Trophoblast cell (in vitro differentiated cells and primary cell): ENCODE data around the gene EYS.

Experiments used
- DNase-seq, 2 donors: peaks; one replicate each; pipeline ENCODE4 v3.0.0-alpha.2; 2016
- H2AFZ ChIP-seq: 2 replicates; pipeline ENCODE4 v1.6.1; 2013; ENCODE audit warnings: low read length, moderate library complexity, mild to moderate bottlenecking; ENCODE audit not compliant: insufficient read depth, poor library complexity
- H2AK5ac ChIP-seq: 2 replicates; pipeline ENCODE4 v1.6.1; 2013; ENCODE audit warnings: mild to moderate bottlenecking, low read length
- H2BK120ac ChIP-seq: 2 replicates; pipeline ENCODE4 v1.6.1; 2013; ENCODE audit warnings: low read length, mild to moderate bottlenecking, moderate library complexity; ENCODE audit not compliant: insufficient read depth, poor library complexity
- H2BK12ac ChIP-seq: 2 replicates; pipeline ENCODE4 v1.6.1; 2013; ENCODE audit warnings: mild to moderate bottlenecking, low read length, moderate library complexity
- H2BK5ac ChIP-seq: 2 replicates; pipeline ENCODE4 v1.6.1; 2013; ENCODE audit warnings: low read length, low read depth, moderate library complexity, mild to moderate bottlenecking; ENCODE audit not compliant: poor library complexity
- H3K14ac ChIP-seq: 2 replicates; pipeline ENCODE4 v1.6.1; 2013; ENCODE audit warnings: mild to moderate bottlenecking, low read length
- H3K18ac ChIP-seq: 2 replicates; pipeline ENCODE4 v1.6.1; 2013; ENCODE audit warnings: mild to moderate bottlenecking, low read length
- H3K23ac ChIP-seq: 2 replicates; pipeline ENCODE4 v1.6.1; 2013; ENCODE audit warnings: low read length
- H3K27ac ChIP-seq: 2 replicates; pipeline ENCODE4 v1.5.1; 2013; ENCODE audit warnings: low read depth, mild to moderate bottlenecking, inconsistent platforms, low read length, moderate library complexity
- H3K27me3 ChIP-seq: 2 replicates; pipeline ENCODE4 v1.6.1; 2013; ENCODE audit warnings: inconsistent platforms, mild to moderate bottlenecking, low read length, moderate library complexity; ENCODE audit not compliant: insufficient read depth
- H3K36me3 ChIP-seq, 2 experiments: 1 replicate in 1 of 2; 2 replicates in 1 of 2; pipeline ENCODE4 v1.6.1; 2013; ENCODE audit warnings: low read length in 2 of 2, mild to moderate bottlenecking in 2 of 2, moderate library complexity in 1 of 2; ENCODE audit not compliant: insufficient read depth in 2 of 2, control insufficient read depth in 1 of 2
- H3K4ac ChIP-seq: 2 replicates; pipeline ENCODE4 v1.6.1; 2013; ENCODE audit warnings: low read depth, mild to moderate bottlenecking, low read length, moderate library complexity
- H3K4me1 ChIP-seq, 2 experiments: 1 replicate in 1 of 2; 2 replicates in 1 of 2; pipeline ENCODE4 v1.6.1; 2013; ENCODE audit warnings: low read length in 2 of 2, mild to moderate bottlenecking in 2 of 2, moderate library complexity in 1 of 2; ENCODE audit not compliant: insufficient read depth in 2 of 2, control insufficient read depth in 1 of 2
- H3K4me2 ChIP-seq: 2 replicates; pipeline ENCODE4 v1.6.1; 2013; ENCODE audit warnings: inconsistent platforms, mild to moderate bottlenecking, low read length, moderate library complexity
- H3K4me3 ChIP-seq: 2 replicates; pipeline ENCODE4 v1.5.1; 2013; ENCODE audit warnings: mild to moderate bottlenecking, low read depth, low read length, inconsistent platforms
- H3K79me1 ChIP-seq: one replicate; pipeline ENCODE4 v1.6.1; 2013; ENCODE audit warnings: low read length
- H3K79me2 ChIP-seq: 2 replicates; pipeline ENCODE4 v1.6.1; 2013; ENCODE audit warnings: low read length, mild to moderate bottlenecking; ENCODE audit not compliant: control insufficient read depth, insufficient read depth, poor library complexity
- H3K9ac ChIP-seq: 2 replicates; pipeline ENCODE4 v1.6.1; 2013; ENCODE audit warnings: mild to moderate bottlenecking, low read length
- H3K9me3 ChIP-seq: 2 replicates; pipeline ENCODE4 v1.6.1; 2013; ENCODE audit warnings: low read depth, mild to moderate bottlenecking, control low read depth, inconsistent platforms, low read length; ENCODE audit not compliant: insufficient read depth
- H4K12ac ChIP-seq: 2 replicates; pipeline ENCODE4 v1.6.1; 2013; ENCODE audit warnings: low read depth, mild to moderate bottlenecking, low read length, moderate library complexity
- H4K8ac ChIP-seq: 2 replicates; pipeline ENCODE4 v1.6.1; 2013; ENCODE audit warnings: low read depth, mild to moderate bottlenecking, low read length, moderate library complexity
- H4K91ac ChIP-seq: one replicate; pipeline ENCODE4 v1.6.1; 2013; ENCODE audit warnings: low read depth, mild to moderate bottlenecking, low read length, moderate library complexity
- WGBS: extraction: QIAGEN DNeasy Blood & Tissue Kit; methylation state at CpG from one replicate; pipeline ENCODE4 v1.1.7; 2013; ENCODE audit warnings: missing lambda C conversion rate; ENCODE audit not compliant: insufficient read length, insufficient coverage; ENCODE audit errors: extremely low coverage; 5-methylcytosine and 5-hydroxymethylcytosine counted together

Gene EYS

DNA sequence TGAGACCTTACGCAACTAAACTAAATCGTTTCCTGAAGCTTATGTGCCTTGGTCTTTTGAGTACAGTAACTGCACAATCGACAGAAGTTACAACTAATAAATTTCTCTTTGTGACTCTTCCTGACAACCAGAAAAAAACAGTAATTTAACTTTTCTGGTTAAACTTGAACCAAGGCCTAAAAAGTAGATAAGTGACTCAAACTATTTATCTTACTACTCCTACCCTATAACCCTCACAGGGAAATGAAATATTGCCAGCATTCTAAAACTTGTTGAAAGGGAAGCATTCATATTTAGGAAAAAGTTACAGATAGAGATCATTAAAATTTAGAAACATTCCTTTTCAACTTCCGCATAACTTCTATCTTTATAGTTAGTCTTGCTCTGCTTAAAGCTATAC is 1034.4 kb downstream of the EYS start:
- H4K8ac ChIP-seq, result no peak overlapping the region
- no peaks in the 10 kb centered on the region for H3K4me1 ChIP-seq
- no peak overlapping the region for H3K27ac ChIP-seq
- H4K12ac ChIP-seq, result no peak overlapping the region
- H3K4me3 ChIP-seq, result no peak overlapping the region
- H3K27me3 ChIP-seq, result no peaks in the 10 kb centered on the region
- H3K9me3 ChIP-seq, result no peaks in the 10 kb centered on the region
- H2BK5ac ChIP-seq, result no peak overlapping the region
- no peak overlapping the region for H3K4ac ChIP-seq
- no peak overlapping the region for H2BK12ac ChIP-seq
- H3K9ac ChIP-seq, result no peak overlapping the region
- no peak overlapping the region for H2BK120ac ChIP-seq
- no peak for DNase-seq
- no peak overlapping the region for H3K23ac ChIP-seq
- no peak overlapping the region for H3K18ac ChIP-seq
- H3K36me3 ChIP-seq, result no peaks in the 10 kb centered on the region
- no peaks in the 10 kb centered on the region for H3K79me2 ChIP-seq
- H4K91ac ChIP-seq, result no peak overlapping the region
- 100% methylated on average over 1 of the region's 4 CpGs for WGBS
- no peaks in the 10 kb centered on the region for H3K79me1 ChIP-seq
- no peak overlapping the region for H2AFZ ChIP-seq
- no peak overlapping the region for H2AK5ac ChIP-seq
- H3K14ac ChIP-seq, result no peak overlapping the region
- H3K4me2 ChIP-seq, result no peak overlapping the region

DNA sequence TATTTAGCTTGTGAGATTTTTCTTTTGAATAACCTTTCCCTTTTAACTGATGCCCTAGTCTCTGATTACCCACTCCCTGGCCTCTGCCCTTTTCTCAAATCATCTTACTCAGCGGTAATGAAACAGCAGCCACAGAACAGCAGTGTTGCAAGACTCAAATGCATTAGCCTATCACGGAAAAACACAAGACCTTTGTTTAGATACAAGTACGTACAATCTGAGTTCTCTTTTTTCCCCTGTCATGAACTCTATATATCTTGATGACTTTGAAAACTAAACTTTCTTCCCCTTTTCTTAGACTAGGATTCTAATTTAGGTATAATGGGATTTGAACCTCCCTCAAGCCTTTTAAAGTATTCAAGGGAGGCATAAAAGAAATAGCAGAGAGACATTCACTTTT is 1034.9 kb downstream of the EYS start:
- no peak overlapping the region for H3K18ac ChIP-seq
- H3K9me3 ChIP-seq, result no peaks in the 10 kb centered on the region
- H2BK120ac ChIP-seq, result no peak overlapping the region
- no peak overlapping the region for H3K14ac ChIP-seq
- H2BK12ac ChIP-seq, result no peak overlapping the region
- DNase-seq, result peak in 1 of 2 donors; percentile 2
- H3K79me2 ChIP-seq, result no peaks in the 10 kb centered on the region
- no peak overlapping the region for H3K27ac ChIP-seq
- H4K91ac ChIP-seq, result no peak overlapping the region
- no peak overlapping the region for H2BK5ac ChIP-seq
- H3K79me1 ChIP-seq, result no peaks in the 10 kb centered on the region
- H2AK5ac ChIP-seq, result no peak overlapping the region
- H3K4me3 ChIP-seq, result no peak overlapping the region
- H3K4me1 ChIP-seq, result no peaks in the 10 kb centered on the region
- no peak overlapping the region for H4K8ac ChIP-seq
- no peak overlapping the region for H3K9ac ChIP-seq
- H3K4ac ChIP-seq, result no peak overlapping the region
- H3K4me2 ChIP-seq, result no peak overlapping the region
- H3K23ac ChIP-seq, result no peak overlapping the region
- H4K12ac ChIP-seq, result no peak overlapping the region
- H3K27me3 ChIP-seq, result no peaks in the 10 kb centered on the region
- no peak overlapping the region for H2AFZ ChIP-seq
- WGBS, result no CpG with 5 or more reads among the region's 3 CpGs
- H3K36me3 ChIP-seq, result no peaks in the 10 kb centered on the region

DNA sequence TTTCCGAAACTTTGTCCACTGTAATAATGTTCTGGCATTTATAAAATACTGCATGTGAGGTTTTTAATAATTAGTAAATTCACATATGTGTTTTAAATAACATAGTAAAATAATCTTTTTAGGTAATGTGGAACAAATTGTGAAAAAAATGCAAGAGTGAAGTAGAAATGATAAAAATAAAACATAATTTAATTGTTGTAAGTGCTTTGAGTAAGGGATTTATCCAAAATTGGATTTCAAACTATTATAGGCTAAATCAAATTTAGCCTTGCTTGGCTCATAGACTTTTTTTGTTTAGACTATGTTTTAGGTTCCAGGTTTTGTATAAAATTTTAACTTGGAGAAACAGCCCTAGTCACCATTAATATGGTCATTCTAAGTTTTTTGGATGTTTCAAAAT is 1041.9 kb downstream of the EYS start:
- H3K36me3 ChIP-seq, result no peaks in the 10 kb centered on the region
- DNase-seq, result no peak
- no peaks in the 10 kb centered on the region for H3K4me1 ChIP-seq
- H3K18ac ChIP-seq, result no peak overlapping the region
- no peak overlapping the region for H3K27ac ChIP-seq
- H2AK5ac ChIP-seq, result no peak overlapping the region
- H2AFZ ChIP-seq, result no peak overlapping the region
- no peaks in the 10 kb centered on the region for H3K79me2 ChIP-seq
- no peak overlapping the region for H3K9ac ChIP-seq
- H4K8ac ChIP-seq, result no peak overlapping the region
- no peak overlapping the region for H2BK12ac ChIP-seq
- no CpG with 5 or more reads among the region's 1 CpG for WGBS
- H3K4me3 ChIP-seq, result no peak overlapping the region
- no peaks in the 10 kb centered on the region for H3K79me1 ChIP-seq
- no peak overlapping the region for H2BK5ac ChIP-seq
- no peak overlapping the region for H4K12ac ChIP-seq
- H3K4ac ChIP-seq, result no peak overlapping the region
- H3K23ac ChIP-seq, result no peak overlapping the region
- no peak overlapping the region for H4K91ac ChIP-seq
- H3K14ac ChIP-seq, result no peak overlapping the region
- H2BK120ac ChIP-seq, result no peak overlapping the region
- H3K27me3 ChIP-seq, result no peaks in the 10 kb centered on the region
- H3K4me2 ChIP-seq, result no peak overlapping the region
- no peaks in the 10 kb centered on the region for H3K9me3 ChIP-seq

DNA sequence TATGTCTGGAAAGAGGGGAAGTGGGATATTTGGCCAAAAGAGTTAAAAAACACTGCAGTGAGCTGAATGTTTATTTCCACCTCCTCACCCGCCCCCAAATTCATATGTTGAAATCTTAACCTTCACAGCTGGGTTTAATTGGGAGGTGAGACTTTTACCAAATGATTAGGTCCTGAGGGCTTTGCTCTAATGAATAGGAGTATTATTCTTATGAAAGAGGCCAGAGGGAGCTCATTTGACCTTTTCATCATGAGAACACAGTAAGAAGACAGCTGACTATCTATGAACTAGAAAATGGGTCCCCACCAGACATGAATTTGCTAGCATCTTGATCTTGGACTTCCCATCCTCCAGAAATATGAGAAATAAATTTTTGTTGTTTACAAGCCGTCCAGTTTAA is 1042.5 kb downstream of the EYS start:
- H3K27ac ChIP-seq, result no peak overlapping the region
- no peak overlapping the region for H2AFZ ChIP-seq
- H2AK5ac ChIP-seq, result no peak overlapping the region
- H3K4me1 ChIP-seq, result no peaks in the 10 kb centered on the region
- no peak overlapping the region for H3K4me2 ChIP-seq
- no peaks in the 10 kb centered on the region for H3K36me3 ChIP-seq
- no peak for DNase-seq
- H3K23ac ChIP-seq, result no peak overlapping the region
- H3K14ac ChIP-seq, result no peak overlapping the region
- no peak overlapping the region for H4K12ac ChIP-seq
- H3K27me3 ChIP-seq, result no peaks in the 10 kb centered on the region
- H4K91ac ChIP-seq, result no peak overlapping the region
- no peak overlapping the region for H2BK120ac ChIP-seq
- H3K18ac ChIP-seq, result no peak overlapping the region
- no peaks in the 10 kb centered on the region for H3K79me1 ChIP-seq
- H2BK12ac ChIP-seq, result no peak overlapping the region
- no peak overlapping the region for H2BK5ac ChIP-seq
- H3K4me3 ChIP-seq, result no peak overlapping the region
- no peak overlapping the region for H4K8ac ChIP-seq
- no peaks in the 10 kb centered on the region for H3K79me2 ChIP-seq
- H3K9ac ChIP-seq, result no peak overlapping the region
- H3K4ac ChIP-seq, result no peak overlapping the region
- no CpG with 5 or more reads among the region's 2 CpGs for WGBS
- no peaks in the 10 kb centered on the region for H3K9me3 ChIP-seq
